ENCODE measurements around the gene GPM6B.

GPM6B gene

GRCh38 chrX:13816643-13817627 is at the start of gene GPM6B:
Gene GPM6B, minus strand, starts transcription at chrX:13817093. Its CDS starts 189 bp downstream, at chrX:13816904.
- DNase-seq = no peak

GRCh38 chrX:13864264-13864663 is 47.4 kb upstream of the GPM6B start:
- no peak for DNase-seq

- DNase-seq = no peak
Observed at GRCh38 chrX:13863324-13863723, 46.4 kb upstream of the GPM6B start.

GRCh38 chrX:13859724-13860123 is 42.8 kb upstream of the GPM6B start:
- DNase-seq = no peak

- DNase-seq = no peak
Observed at GRCh38 chrX:13857804-13858203, 40.9 kb upstream of the GPM6B start.

GRCh38 chrX:13855689-13856450 is 39.0 kb upstream of the GPM6B start:
- DNase-seq = no peak

- no peak for DNase-seq
Observed at GRCh38 chrX:13854003-13854402, 37.1 kb upstream of the GPM6B start.

- DNase-seq = no peak
Observed at GRCh38 chrX:13852001-13852695, 35.3 kb upstream of the GPM6B start.

- no peak for DNase-seq
Observed at GRCh38 chrX:13845721-13846378, 29.0 kb upstream of the GPM6B start.

- no peak for DNase-seq
Observed at GRCh38 chrX:13843150-13843721, 26.3 kb upstream of the GPM6B start.

GRCh38 chrX:13840121-13840520 is 23.2 kb upstream of the GPM6B start:
- no peak for DNase-seq

- DNase-seq = no peak
Observed at GRCh38 chrX:13837290-13837745, 20.4 kb upstream of the GPM6B start.

GRCh38 chrX:13836575-13836974 is 19.7 kb upstream of the GPM6B start:
- no peak for DNase-seq

GRCh38 chrX:13835825-13836224 is 18.9 kb upstream of the GPM6B start:
- no peak for DNase-seq

GRCh38 chrX:13834355-13834754 is 17.5 kb upstream of the GPM6B start:
- DNase-seq = no peak

- DNase-seq = no peak
Observed at GRCh38 chrX:13829983-13830382, 13.1 kb upstream of the GPM6B start.

- DNase-seq = no peak
Observed at GRCh38 chrX:13828392-13828791, 11.5 kb upstream of the GPM6B start.

- DNase-seq = no peak
Observed at GRCh38 chrX:13827298-13828090, 10.6 kb upstream of the GPM6B start.

GRCh38 chrX:13826770-13827169 is 9.9 kb upstream of the GPM6B start:
- DNase-seq = no peak

- DNase-seq = no peak
Observed at GRCh38 chrX:13825178-13825762, 8.4 kb upstream of the GPM6B start.

GRCh38 chrX:13824746-13825145 is 7.9 kb upstream of the GPM6B start:
- DNase-seq = no peak

All from CD4-positive, alpha-beta T cell treated with Interleukin-15 for 1 hour (primary cell).